Liver (tissue), 9 donors: ENCODE results near the gene MED25. TPM values are rescaled to one million over a fixed set of nuclear protein-coding genes. Genes with fewer than 3 reads are reported as not detected.

Source experiments
- DNase-seq: peaks from one replicate; pipeline ENCODE4 v3.0.0-alpha.2; 2017; ENCODE audit warnings: low spot score
- H3K27ac ChIP-seq, 2 donors: one replicate each; pipeline ENCODE4 v1.7.0; 2013; ENCODE audit warnings: inconsistent platforms in 2 of 2, low read length in 2 of 2, control low read depth in 1 of 2, low read depth in 1 of 2, mild to moderate bottlenecking in 1 of 2
- H3K27me3 ChIP-seq, 4 donors: one replicate each; pipeline versions ENCODE4 v1.6.1 to v1.7.0; 2013; ENCODE audit warnings: low read length in 3 of 4, inconsistent platforms in 1 of 4, mild to moderate bottlenecking in 1 of 4, moderate library complexity in 1 of 4; ENCODE audit not compliant: control insufficient read depth in 4 of 4, insufficient read depth in 4 of 4
- H3K36me3 ChIP-seq, 4 donors: one replicate each; pipeline versions ENCODE4 v1.6.1 to v1.7.0; 2013; ENCODE audit warnings: low read length in 3 of 4, mild to moderate bottlenecking in 3 of 4, low read depth in 1 of 4, moderate library complexity in 1 of 4; ENCODE audit not compliant: control insufficient read depth in 4 of 4, insufficient read depth in 3 of 4
- H3K4me1 ChIP-seq, 4 donors: one replicate each; pipeline versions ENCODE4 v1.6.1 to v1.7.0; 2013; ENCODE audit warnings: low read length in 3 of 4, mild to moderate bottlenecking in 3 of 4, moderate library complexity in 1 of 4; ENCODE audit not compliant: control insufficient read depth in 4 of 4, insufficient read depth in 4 of 4
- H3K4me3 ChIP-seq, 3 donors: one replicate each; pipeline versions ENCODE4 v1.6.1 to v1.7.0; 2013; ENCODE audit warnings: low read length in 3 of 3, control low read depth in 1 of 3, low read depth in 1 of 3, mild to moderate bottlenecking in 1 of 3
- H3K9ac ChIP-seq, 2 donors: one replicate each; pipeline ENCODE4 v1.7.0; 2013; ENCODE audit warnings: low read length in 2 of 2, mild to moderate bottlenecking in 2 of 2, moderate library complexity in 2 of 2, control low read depth in 1 of 2, low read depth in 1 of 2
- H3K9me3 ChIP-seq, 4 donors: one replicate each; pipeline versions ENCODE4 v1.6.1 to v1.7.0; 2013; ENCODE audit warnings: low read length in 3 of 4; ENCODE audit not compliant: control insufficient read depth in 4 of 4
- ATF3 ChIP-seq: IDR thresholded peaks from 2 replicates; pipeline ENCODE4 v1.6.1; 2016; ENCODE audit warnings: antibody characterized with exemption
- EGR1 ChIP-seq, 2 donors: IDR thresholded peaks; 2 replicates each; pipeline ENCODE4 v1.6.1; 2016 to 2018; ENCODE audit warnings: antibody characterized with exemption in 2 of 2, low read depth in 2 of 2
- FOXA1 ChIP-seq: IDR thresholded peaks from 2 replicates; pipeline ENCODE4 v1.6.1; 2016; ENCODE audit warnings: antibody characterized with exemption
- FOXA2 ChIP-seq: IDR thresholded peaks from 2 replicates; pipeline ENCODE4 v1.6.1; 2016; ENCODE audit warnings: antibody characterized with exemption
- GABPA ChIP-seq, 2 donors: IDR thresholded peaks in 1 of 2; conservative IDR thresholded peaks in 1 of 2; 2 replicates each; pipeline ENCODE4 v1.6.1; 2016; ENCODE audit warnings: antibody characterized with exemption in 2 of 2, mild to moderate bottlenecking in 1 of 2, moderate library complexity in 1 of 2
- HNF4A ChIP-seq, 2 donors: conservative IDR thresholded peaks; 2 replicates each; pipeline ENCODE4 v1.6.1; 2016; ENCODE audit warnings: antibody characterized with exemption in 2 of 2, mild to moderate bottlenecking in 2 of 2
- HNF4G ChIP-seq: IDR thresholded peaks from 2 replicates; pipeline ENCODE4 v1.6.1; 2016; ENCODE audit warnings: antibody characterized with exemption
- JUND ChIP-seq, 2 donors: IDR thresholded peaks; 2 replicates each; pipeline ENCODE4 v1.6.1; 2016; ENCODE audit warnings: antibody characterized with exemption in 2 of 2
- MAX ChIP-seq: IDR thresholded peaks from 2 replicates; pipeline ENCODE4 v1.6.1; 2016; ENCODE audit warnings: antibody characterized with exemption
- NR2F2 ChIP-seq: IDR thresholded peaks from 2 replicates; pipeline ENCODE4 v1.6.1; 2016; ENCODE audit warnings: antibody characterized with exemption
- RAD21 ChIP-seq, 2 donors: IDR thresholded peaks; 2 replicates each; pipeline ENCODE4 v1.6.1; 2016; ENCODE audit warnings: antibody characterized with exemption in 2 of 2, mild to moderate bottlenecking in 2 of 2
- RXRA ChIP-seq, 2 donors: IDR thresholded peaks; 2 replicates each; pipeline ENCODE4 v1.6.1; 2017 to 2018; ENCODE audit warnings: antibody characterized with exemption in 2 of 2, mild to moderate bottlenecking in 1 of 2
- SP1 ChIP-seq: IDR thresholded peaks from 2 replicates; pipeline ENCODE4 v1.6.1; 2018; ENCODE audit warnings: antibody characterized with exemption, mild to moderate bottlenecking
- TAF1 ChIP-seq: conservative IDR thresholded peaks from 2 replicates; pipeline ENCODE4 v1.6.1; 2016; ENCODE audit warnings: antibody characterized with exemption, mild to moderate bottlenecking
- YY1 ChIP-seq: IDR thresholded peaks from 2 replicates; pipeline ENCODE4 v1.6.1; 2016; ENCODE audit warnings: antibody characterized with exemption, mild to moderate bottlenecking
- WGBS: extraction: QIAGEN DNeasy Blood & Tissue Kit; methylation state at CpG from one replicate; pipeline ENCODE4 v1.1.7; 2013; 5-methylcytosine and 5-hydroxymethylcytosine counted together
- polyA plus RNA-seq, 2 donors: library from polyadenylated mRNA; stranded (reverse) in 1 of 2; unstranded in 1 of 2; fragments of 200-250 nt in 1 of 2; fragments of >200 nt in 1 of 2; fragmentation: Nextera tagmentation in 1 of 2; extraction: Ambion mirVana in 1 of 2; gene quantifications; one replicate each; pipeline versions ENCODE4 v1.2.1 to v1.2.3, GENCODE V29; 2013 to 2015
- total RNA-seq, 2 donors: library from RNA; depleted of rRNA; stranded (reverse); fragments of >200 nt; gene quantifications; one replicate each; pipeline ENCODE4 v1.2.3, GENCODE V29; 2014
- TF ChIP-seq, protein P1 (sequence below): IDR thresholded peaks from 2 replicates; pipeline ENCODE4 v1.6.1; 2016; ENCODE audit warnings: antibody characterized with exemption
- TF ChIP-seq, protein P2 (sequence below): IDR thresholded peaks from 2 replicates; pipeline ENCODE4 v1.6.1; 2016; ENCODE audit warnings: antibody characterized with exemption, mild to moderate bottlenecking
- TF ChIP-seq, protein P3 (sequence below): fragments of 150-350 bp; IDR thresholded peaks from 2 replicates; pipeline ENCODE4 v1.5.1; 2017; ENCODE audit warnings: improper control_type of control experiment, low read depth, low read length; ENCODE audit not compliant: missing input control
- donor health status: healthy.
- donor health status: healthy.
- donor health status: healthy.
- donor health status: healthy.
- donor health status: healthy.

Gene MED25
- total and polyA plus RNA-seq, 4 donors: 4.7 to 24.1 (median 9.6) TPM

GRCh38 chr19:49836176-49837008 lies 18.3 kb downstream of the MED25 start:
- no peak for DNase-seq
- H3K4me1 ChIP-seq: no peaks in the 10 kb centered on the region
- no peak overlapping the region for H3K4me3 ChIP-seq
- H3K27ac ChIP-seq: no peak overlapping the region
- no peak for TF ChIP-seq HNF4A (conservative IDR thresholded peaks at IDR 0.05)
- no peak for TF ChIP-seq EGR1 (IDR thresholded peaks at IDR 0.05; ENCODE audit: low read depth in 2 of 2)
- no peak for TF ChIP-seq TAF1
- no peak for TF ChIP-seq ATF3
- H3K9me3 ChIP-seq: no peaks in the 10 kb centered on the region
- 97% methylated on average over 20 of the region's 20 CpGs for WGBS
- peaks cover 9 to 50% (median 27%) of the 10 kb centered on the region in 4 donors for H3K36me3 ChIP-seq
- H3K9ac ChIP-seq: no peak overlapping the region
- no peaks in the 10 kb centered on the region for H3K27me3 ChIP-seq

DNA sequence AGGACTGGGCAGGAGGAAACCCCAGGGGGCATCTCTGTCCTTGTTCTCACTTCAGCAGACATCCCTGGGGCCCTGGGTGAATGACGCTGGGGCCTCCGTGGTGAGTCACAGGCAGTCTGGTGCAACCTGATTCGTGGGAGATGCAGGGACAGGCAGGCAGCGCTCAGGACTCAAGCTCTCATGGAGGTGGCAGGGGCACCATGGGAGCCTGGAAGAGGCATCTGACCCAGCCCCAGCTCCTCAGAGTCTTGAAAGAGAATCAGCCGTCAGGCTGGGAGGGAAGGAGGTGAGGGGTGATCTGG lies 18.9 kb downstream of the MED25 start:
- 94% methylated on average over 5 of the region's 5 CpGs for WGBS
- Histone ChIP-seq H3K27me3 (no peaks in the 10 kb centered on the region), H3K9me3 (no peaks in the 10 kb centered on the region), H3K4me1 (no peaks in the 10 kb centered on the region), H3K9ac (no peak overlapping the region), H3K27ac (no peak overlapping the region), H3K4me3 (no peak overlapping the region), H3K36me3 (peaks cover 9 to 46% (median 26%) of the 10 kb centered on the region in 4 donors)
- DNase-seq: no peak
- no peak for TF ChIP-seq GABPA (IDR thresholded peaks at IDR 0.05 in 1 of 2, conservative IDR thresholded peaks at IDR 0.05 in 1 of 2)
- no peak for TF ChIP-seq HNF4G
- no peak for TF ChIP-seq RXRA (IDR thresholded peaks at IDR 0.05)
- no peak for TF ChIP-seq TAF1
- TF ChIP-seq, protein P1, sequence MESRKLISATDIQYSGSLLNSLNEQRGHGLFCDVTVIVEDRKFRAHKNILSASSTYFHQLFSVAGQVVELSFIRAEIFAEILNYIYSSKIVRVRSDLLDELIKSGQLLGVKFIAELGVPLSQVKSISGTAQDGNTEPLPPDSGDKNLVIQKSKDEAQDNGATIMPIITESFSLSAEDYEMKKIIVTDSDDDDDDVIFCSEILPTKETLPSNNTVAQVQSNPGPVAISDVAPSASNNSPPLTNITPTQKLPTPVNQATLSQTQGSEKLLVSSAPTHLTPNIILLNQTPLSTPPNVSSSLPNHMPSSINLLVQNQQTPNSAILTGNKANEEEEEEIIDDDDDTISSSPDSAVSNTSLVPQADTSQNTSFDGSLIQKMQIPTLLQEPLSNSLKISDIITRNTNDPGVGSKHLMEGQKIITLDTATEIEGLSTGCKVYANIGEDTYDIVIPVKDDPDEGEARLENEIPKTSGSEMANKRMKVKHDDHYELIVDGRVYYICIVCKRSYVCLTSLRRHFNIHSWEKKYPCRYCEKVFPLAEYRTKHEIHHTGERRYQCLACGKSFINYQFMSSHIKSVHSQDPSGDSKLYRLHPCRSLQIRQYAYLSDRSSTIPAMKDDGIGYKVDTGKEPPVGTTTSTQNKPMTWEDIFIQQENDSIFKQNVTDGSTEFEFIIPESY: no peak
- TF ChIP-seq ATF3: no peak
- TF ChIP-seq NR2F2: no peak
- TF ChIP-seq, protein P2, sequence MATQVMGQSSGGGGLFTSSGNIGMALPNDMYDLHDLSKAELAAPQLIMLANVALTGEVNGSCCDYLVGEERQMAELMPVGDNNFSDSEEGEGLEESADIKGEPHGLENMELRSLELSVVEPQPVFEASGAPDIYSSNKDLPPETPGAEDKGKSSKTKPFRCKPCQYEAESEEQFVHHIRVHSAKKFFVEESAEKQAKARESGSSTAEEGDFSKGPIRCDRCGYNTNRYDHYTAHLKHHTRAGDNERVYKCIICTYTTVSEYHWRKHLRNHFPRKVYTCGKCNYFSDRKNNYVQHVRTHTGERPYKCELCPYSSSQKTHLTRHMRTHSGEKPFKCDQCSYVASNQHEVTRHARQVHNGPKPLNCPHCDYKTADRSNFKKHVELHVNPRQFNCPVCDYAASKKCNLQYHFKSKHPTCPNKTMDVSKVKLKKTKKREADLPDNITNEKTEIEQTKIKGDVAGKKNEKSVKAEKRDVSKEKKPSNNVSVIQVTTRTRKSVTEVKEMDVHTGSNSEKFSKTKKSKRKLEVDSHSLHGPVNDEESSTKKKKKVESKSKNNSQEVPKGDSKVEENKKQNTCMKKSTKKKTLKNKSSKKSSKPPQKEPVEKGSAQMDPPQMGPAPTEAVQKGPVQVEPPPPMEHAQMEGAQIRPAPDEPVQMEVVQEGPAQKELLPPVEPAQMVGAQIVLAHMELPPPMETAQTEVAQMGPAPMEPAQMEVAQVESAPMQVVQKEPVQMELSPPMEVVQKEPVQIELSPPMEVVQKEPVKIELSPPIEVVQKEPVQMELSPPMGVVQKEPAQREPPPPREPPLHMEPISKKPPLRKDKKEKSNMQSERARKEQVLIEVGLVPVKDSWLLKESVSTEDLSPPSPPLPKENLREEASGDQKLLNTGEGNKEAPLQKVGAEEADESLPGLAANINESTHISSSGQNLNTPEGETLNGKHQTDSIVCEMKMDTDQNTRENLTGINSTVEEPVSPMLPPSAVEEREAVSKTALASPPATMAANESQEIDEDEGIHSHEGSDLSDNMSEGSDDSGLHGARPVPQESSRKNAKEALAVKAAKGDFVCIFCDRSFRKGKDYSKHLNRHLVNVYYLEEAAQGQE: no peak
- no peak for TF ChIP-seq HNF4A (conservative IDR thresholded peaks at IDR 0.05)
- TF ChIP-seq YY1: no peak
- no peak for TF ChIP-seq MAX
- TF ChIP-seq SP1: no peak
- no peak for TF ChIP-seq JUND (IDR thresholded peaks at IDR 0.05)
- no peak for TF ChIP-seq EGR1 (IDR thresholded peaks at IDR 0.05; ENCODE audit: low read depth in 2 of 2)
- TF ChIP-seq FOXA2: no peak
- TF ChIP-seq FOXA1: no peak
- TF ChIP-seq RAD21 (IDR thresholded peaks at IDR 0.05): no peak
- TF ChIP-seq, protein P3, sequence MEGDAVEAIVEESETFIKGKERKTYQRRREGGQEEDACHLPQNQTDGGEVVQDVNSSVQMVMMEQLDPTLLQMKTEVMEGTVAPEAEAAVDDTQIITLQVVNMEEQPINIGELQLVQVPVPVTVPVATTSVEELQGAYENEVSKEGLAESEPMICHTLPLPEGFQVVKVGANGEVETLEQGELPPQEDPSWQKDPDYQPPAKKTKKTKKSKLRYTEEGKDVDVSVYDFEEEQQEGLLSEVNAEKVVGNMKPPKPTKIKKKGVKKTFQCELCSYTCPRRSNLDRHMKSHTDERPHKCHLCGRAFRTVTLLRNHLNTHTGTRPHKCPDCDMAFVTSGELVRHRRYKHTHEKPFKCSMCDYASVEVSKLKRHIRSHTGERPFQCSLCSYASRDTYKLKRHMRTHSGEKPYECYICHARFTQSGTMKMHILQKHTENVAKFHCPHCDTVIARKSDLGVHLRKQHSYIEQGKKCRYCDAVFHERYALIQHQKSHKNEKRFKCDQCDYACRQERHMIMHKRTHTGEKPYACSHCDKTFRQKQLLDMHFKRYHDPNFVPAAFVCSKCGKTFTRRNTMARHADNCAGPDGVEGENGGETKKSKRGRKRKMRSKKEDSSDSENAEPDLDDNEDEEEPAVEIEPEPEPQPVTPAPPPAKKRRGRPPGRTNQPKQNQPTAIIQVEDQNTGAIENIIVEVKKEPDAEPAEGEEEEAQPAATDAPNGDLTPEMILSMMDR: no peak
